ENCODE results near the gene INF2.

INF2 gene

DNA sequence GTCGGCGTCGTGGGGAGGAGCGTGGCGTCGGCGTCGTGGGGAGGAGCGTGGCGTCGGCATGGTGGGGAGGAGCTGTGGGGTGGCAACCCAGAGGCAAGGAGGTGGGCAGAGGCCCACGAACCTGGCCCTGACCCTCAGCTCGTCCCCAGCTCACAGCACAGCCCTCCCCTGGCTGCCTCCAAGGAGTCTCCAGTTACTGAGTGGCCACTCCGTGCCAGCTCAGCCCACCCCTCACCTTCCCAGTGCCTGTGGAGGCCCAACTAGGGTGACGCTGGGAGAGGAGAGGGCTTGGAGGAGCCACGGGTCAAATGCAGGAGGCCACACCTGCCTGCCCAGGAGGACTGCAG lies 40.4 kb downstream of the INF2 start:
- H3K36me3 ChIP-seq (ENCODE audit: control insufficient read depth, insufficient read depth, low read length, severe bottlenecking) = no peaks in the 10 kb centered on the region
- no peak for DNase-seq (ENCODE audit: low read depth)
- H3K4me1 ChIP-seq (ENCODE audit: control insufficient read depth, insufficient read depth, low read length) = peaks cover 12% of the 10 kb centered on the region
- H3K9ac ChIP-seq (ENCODE audit: low read length) = no peak overlapping the region
- H3K4me3 ChIP-seq (ENCODE audit: low read length) = no peak overlapping the region
- no peaks in the 10 kb centered on the region for H3K9me3 ChIP-seq (ENCODE audit: control insufficient read depth, low read length)
- peaks cover 3% of the 10 kb centered on the region for H3K27me3 ChIP-seq (replicated peaks; ENCODE audit: control insufficient read depth, insufficient read depth, low read length)

- Histone ChIP-seq H3K27me3 (replicated peaks; ENCODE audit: control insufficient read depth, insufficient read depth, low read length) (peaks cover 3% of the 10 kb centered on the region), H3K4me3 (ENCODE audit: low read length) (no peak overlapping the region), H3K36me3 (ENCODE audit: control insufficient read depth, insufficient read depth, low read length, severe bottlenecking) (no peaks in the 10 kb centered on the region), H3K9me3 (ENCODE audit: control insufficient read depth, low read length) (no peaks in the 10 kb centered on the region), H3K4me1 (ENCODE audit: control insufficient read depth, insufficient read depth, low read length) (peaks cover 8% of the 10 kb centered on the region), H3K9ac (ENCODE audit: low read length) (no peak overlapping the region)
- DNase-seq (ENCODE audit: low read depth) = no peak
Measured at GRCh38 chr14:104730487-104730886, 41.1 kb downstream of the INF2 start.

- no peaks in the 10 kb centered on the region for H3K36me3 ChIP-seq (ENCODE audit: control insufficient read depth, insufficient read depth, low read length, severe bottlenecking)
- no peak overlapping the region for H3K9ac ChIP-seq (ENCODE audit: low read length)
- no peak for DNase-seq (ENCODE audit: low read depth)
- peaks cover 3% of the 10 kb centered on the region for H3K27me3 ChIP-seq (replicated peaks; ENCODE audit: control insufficient read depth, insufficient read depth, low read length)
- H3K9me3 ChIP-seq (ENCODE audit: control insufficient read depth, low read length) = no peaks in the 10 kb centered on the region
- H3K4me1 ChIP-seq (ENCODE audit: control insufficient read depth, insufficient read depth, low read length) = peaks cover 13% of the 10 kb centered on the region
- no peak overlapping the region for H3K4me3 ChIP-seq (ENCODE audit: low read length)
Measured at GRCh38 chr14:104731320-104732294, 42.2 kb downstream of the INF2 start.

DNA sequence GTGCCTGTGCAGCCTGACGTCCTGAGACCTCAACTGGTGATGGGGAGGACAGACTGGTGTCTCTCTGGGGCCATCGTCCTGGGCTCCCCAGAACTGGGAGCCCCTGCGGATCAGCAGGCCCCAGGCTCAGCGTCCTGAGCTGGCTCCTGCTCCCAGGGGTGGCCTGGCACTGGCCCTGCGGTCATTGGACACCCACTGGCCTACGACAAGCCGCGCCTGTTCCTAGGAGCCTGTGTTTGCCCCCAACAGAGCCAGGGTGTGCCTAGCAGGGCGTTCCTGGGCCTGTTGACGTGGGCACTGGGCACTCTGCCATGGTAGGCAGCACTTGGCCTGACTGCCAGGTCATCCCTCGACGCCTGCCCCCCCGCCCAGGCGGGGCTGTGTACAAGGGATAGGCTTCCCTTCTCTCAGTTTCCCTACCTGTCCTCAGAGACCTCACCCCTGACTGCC lies 43.0 kb downstream of the INF2 start:
- H3K4me1 ChIP-seq (ENCODE audit: control insufficient read depth, insufficient read depth, low read length) = peaks cover 17% of the 10 kb centered on the region
- H3K9ac ChIP-seq (ENCODE audit: low read length) = no peak overlapping the region
- H3K9me3 ChIP-seq (ENCODE audit: control insufficient read depth, low read length) = no peaks in the 10 kb centered on the region
- DNase-seq (ENCODE audit: low read depth) = no peak
- no peak overlapping the region for H3K4me3 ChIP-seq (ENCODE audit: low read length)
- H3K36me3 ChIP-seq (ENCODE audit: control insufficient read depth, insufficient read depth, low read length, severe bottlenecking) = no peaks in the 10 kb centered on the region
- peaks cover 3% of the 10 kb centered on the region for H3K27me3 ChIP-seq (replicated peaks; ENCODE audit: control insufficient read depth, insufficient read depth, low read length)

DNA sequence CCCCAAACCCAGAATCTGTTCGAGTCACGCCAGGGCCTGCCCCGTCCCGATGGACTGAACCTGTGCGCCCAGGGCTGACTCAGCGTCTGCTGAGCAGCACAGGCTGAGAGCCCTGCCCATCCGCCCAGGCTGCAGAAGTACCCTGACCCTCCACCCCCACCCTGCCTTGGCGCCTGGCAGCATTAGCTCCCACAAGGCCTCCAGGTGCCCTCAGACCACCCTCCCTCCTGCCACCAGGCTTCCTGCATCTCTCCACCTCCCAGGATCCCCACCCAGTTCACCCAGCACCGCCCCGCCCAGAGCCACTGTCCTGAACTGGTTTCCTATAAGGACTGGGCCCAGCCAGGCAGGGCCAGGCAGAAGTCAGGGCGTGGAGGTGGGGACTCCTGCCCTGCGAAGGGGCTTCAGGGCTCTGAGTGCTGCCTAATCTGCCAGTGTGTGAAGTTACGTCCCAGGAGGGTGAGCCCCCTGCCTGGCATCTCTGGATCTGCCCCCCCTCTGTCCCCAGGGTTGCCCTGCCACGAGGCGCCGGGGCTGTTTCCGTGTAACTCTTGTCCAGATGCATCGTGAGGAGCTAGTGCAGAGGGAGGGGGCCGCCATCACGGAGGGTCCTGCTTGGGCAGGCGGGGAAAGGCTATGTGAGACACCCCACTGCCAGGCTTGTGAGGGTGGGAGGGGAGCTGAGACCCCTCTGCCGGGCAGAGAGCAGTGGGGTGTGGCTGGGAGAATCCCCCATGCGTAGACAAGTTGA lies 43.7 kb downstream of the INF2 start:
- H3K9me3 ChIP-seq (ENCODE audit: control insufficient read depth, low read length) = no peaks in the 10 kb centered on the region
- no peak overlapping the region for H3K9ac ChIP-seq (ENCODE audit: low read length)
- H3K27me3 ChIP-seq (replicated peaks; ENCODE audit: control insufficient read depth, insufficient read depth, low read length) = no peaks in the 10 kb centered on the region
- H3K4me3 ChIP-seq (ENCODE audit: low read length) = no peak overlapping the region
- no peaks in the 10 kb centered on the region for H3K36me3 ChIP-seq (ENCODE audit: control insufficient read depth, insufficient read depth, low read length, severe bottlenecking)
- peaks cover 17% of the 10 kb centered on the region for H3K4me1 ChIP-seq (ENCODE audit: control insufficient read depth, insufficient read depth, low read length)
- no peak for DNase-seq (ENCODE audit: low read depth)

GRCh38 chr14:104734051-104734587 lies 44.7 kb downstream of the INF2 start:
- Histone ChIP-seq H3K4me1 (ENCODE audit: control insufficient read depth, insufficient read depth, low read length) (peaks cover 17% of the 10 kb centered on the region), H3K27me3 (replicated peaks; ENCODE audit: control insufficient read depth, insufficient read depth, low read length) (no peaks in the 10 kb centered on the region), H3K4me3 (ENCODE audit: low read length) (no peak overlapping the region), H3K36me3 (ENCODE audit: control insufficient read depth, insufficient read depth, low read length, severe bottlenecking) (no peaks in the 10 kb centered on the region), H3K9me3 (ENCODE audit: control insufficient read depth, low read length) (no peaks in the 10 kb centered on the region), H3K9ac (ENCODE audit: low read length) (no peak overlapping the region)
- no peak for DNase-seq (ENCODE audit: low read depth)

DNA sequence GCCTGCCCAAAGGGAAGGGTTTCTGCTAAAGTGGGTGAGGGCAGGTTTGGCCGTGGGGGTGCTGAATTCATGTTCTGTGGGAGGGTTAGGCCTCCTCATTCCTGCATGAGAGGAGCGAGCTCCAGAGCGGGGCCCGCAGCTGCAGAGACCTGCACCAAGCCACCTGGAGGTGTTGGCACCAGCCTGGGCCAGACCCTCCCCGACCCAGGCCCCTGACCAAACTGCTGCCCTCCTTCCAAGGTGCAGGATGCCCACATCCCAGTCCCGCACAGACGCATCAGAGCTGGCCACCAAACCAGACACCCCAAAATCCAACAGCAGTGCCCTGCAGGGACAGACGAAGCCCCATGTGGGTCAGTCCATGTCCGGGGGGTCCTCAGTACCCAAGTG lies 45.2 kb downstream of the INF2 start:
- Histone ChIP-seq H3K4me3 (ENCODE audit: low read length) (no peak overlapping the region), H3K9me3 (ENCODE audit: control insufficient read depth, low read length) (no peaks in the 10 kb centered on the region), H3K4me1 (ENCODE audit: control insufficient read depth, insufficient read depth, low read length) (peaks cover 17% of the 10 kb centered on the region), H3K36me3 (ENCODE audit: control insufficient read depth, insufficient read depth, low read length, severe bottlenecking) (no peaks in the 10 kb centered on the region), H3K9ac (ENCODE audit: low read length) (no peak overlapping the region), H3K27me3 (replicated peaks; ENCODE audit: control insufficient read depth, insufficient read depth, low read length) (no peaks in the 10 kb centered on the region)
- DNase-seq (ENCODE audit: low read depth) = no peak

DNA sequence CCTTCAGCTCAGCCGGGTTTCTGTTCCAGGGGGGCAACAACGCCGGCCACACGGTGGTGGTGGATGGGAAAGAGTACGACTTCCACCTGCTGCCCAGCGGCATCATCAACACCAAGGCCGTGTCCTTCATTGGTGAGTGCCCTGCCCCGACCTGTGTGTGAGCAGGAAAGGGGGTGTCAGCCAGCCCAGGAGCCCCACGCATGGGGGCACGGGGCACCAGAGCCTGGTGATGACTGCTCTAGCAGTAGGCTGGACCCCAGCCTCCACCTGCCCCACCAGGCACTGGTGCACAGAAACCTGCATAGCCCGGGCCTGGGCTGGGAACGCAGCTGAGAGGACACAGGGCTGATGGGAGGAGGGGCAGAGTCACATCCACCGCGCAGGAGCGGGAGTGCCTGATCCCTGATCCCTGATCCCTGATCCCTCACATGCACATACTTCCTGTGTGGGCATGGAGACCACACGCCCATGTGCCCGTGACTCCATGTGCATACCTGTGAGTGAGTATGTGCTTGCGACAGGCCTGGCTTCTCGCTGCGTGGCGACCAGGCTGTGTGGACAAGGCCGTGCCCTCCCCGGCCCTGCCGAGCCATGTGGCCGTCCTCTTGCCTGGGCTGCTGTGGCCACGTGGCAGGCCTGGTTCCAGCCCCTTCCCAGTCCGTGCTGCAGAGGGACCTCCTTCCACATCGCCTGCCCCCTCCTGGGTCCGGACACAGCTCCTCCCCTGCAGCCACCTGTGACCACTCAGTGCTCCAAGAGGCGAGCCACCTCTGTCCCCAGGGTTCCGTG lies 45.8 kb downstream of the INF2 start:
- Histone ChIP-seq H3K9ac (ENCODE audit: low read length) (peak overlapping the region; percentile 11), H3K9me3 (ENCODE audit: control insufficient read depth, low read length) (no peaks in the 10 kb centered on the region), H3K4me1 (ENCODE audit: control insufficient read depth, insufficient read depth, low read length) (peaks cover 17% of the 10 kb centered on the region), H3K27me3 (replicated peaks; ENCODE audit: control insufficient read depth, insufficient read depth, low read length) (no peaks in the 10 kb centered on the region), H3K4me3 (ENCODE audit: low read length) (no peak overlapping the region), H3K36me3 (ENCODE audit: control insufficient read depth, insufficient read depth, low read length, severe bottlenecking) (no peaks in the 10 kb centered on the region)
- no peak for DNase-seq (ENCODE audit: low read depth)

- H3K4me3 ChIP-seq (ENCODE audit: low read length) = no peak overlapping the region
- H3K36me3 ChIP-seq (ENCODE audit: control insufficient read depth, insufficient read depth, low read length, severe bottlenecking) = no peaks in the 10 kb centered on the region
- H3K9me3 ChIP-seq (ENCODE audit: control insufficient read depth, low read length) = no peaks in the 10 kb centered on the region
- H3K27me3 ChIP-seq (replicated peaks; ENCODE audit: control insufficient read depth, insufficient read depth, low read length) = no peaks in the 10 kb centered on the region
- peaks cover 17% of the 10 kb centered on the region for H3K4me1 ChIP-seq (ENCODE audit: control insufficient read depth, insufficient read depth, low read length)
- DNase-seq (ENCODE audit: low read depth) = peak; percentile 91
- peak overlapping the region; percentile 60 for H3K9ac ChIP-seq (ENCODE audit: low read length)
Measured at GRCh38 chr14:104735830-104736642, 46.6 kb downstream of the INF2 start.

DNA sequence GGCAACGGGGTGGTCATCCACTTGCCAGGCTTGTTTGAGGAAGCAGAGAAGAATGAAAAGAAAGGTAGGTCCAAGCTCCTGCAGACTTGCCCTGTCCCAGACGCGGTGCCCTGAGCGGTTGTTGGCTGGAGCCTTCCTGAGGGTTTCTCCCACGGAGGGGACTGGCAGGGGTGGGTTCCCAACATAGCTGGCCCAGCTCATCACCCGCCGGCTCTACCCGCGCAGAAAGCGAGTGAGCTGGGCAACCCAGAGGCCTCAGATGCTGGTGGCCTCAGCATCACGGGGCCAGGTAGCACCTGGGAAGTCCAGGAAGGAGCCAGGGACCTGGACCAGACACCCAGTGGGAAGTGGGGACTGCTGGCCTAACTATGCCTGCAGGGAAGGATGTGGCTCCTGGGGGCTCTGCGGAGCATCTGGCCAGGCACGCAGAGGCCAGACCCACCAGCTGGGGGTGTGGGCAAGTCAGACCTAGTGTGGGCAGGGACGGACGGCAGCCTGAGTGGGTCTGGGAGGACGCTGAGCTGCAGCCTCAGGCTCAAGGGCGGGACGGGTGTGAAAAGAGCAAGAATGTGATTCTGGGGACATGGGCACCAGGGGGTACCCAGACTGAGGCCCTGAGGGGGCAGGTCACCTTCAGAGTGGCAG lies 49.1 kb downstream of the INF2 start:
- Histone ChIP-seq H3K36me3 (ENCODE audit: control insufficient read depth, insufficient read depth, low read length, severe bottlenecking) (no peaks in the 10 kb centered on the region), H3K4me1 (ENCODE audit: control insufficient read depth, insufficient read depth, low read length) (peaks cover 17% of the 10 kb centered on the region), H3K4me3 (ENCODE audit: low read length) (no peak overlapping the region), H3K27me3 (replicated peaks; ENCODE audit: control insufficient read depth, insufficient read depth, low read length) (no peaks in the 10 kb centered on the region), H3K9me3 (ENCODE audit: control insufficient read depth, low read length) (no peaks in the 10 kb centered on the region), H3K9ac (ENCODE audit: low read length) (no peak overlapping the region)
- no peak for DNase-seq (ENCODE audit: low read depth)
